HepG2 (cell line): Measurements from ENCODE around the gene ZNF571. TPM values are rescaled to one million over a fixed set of nuclear protein-coding genes. Genes with fewer than 3 reads are reported as not detected.

Source experiments
- ATAC-seq: fragments of 200-7000 bp; cut with Tn5 transposase; 3 replicates; pipeline ENCODE4 v1.9.1; 2020; ENCODE audit warnings: mild to moderate bottlenecking, moderate library complexity
- BruUV-seq: library from RNA; stranded (reverse); fragments of 400-500 nt; replicated peaks from 2 replicates; lab custom pipeline; 2021; lab: Mats Ljungman, UMichigan
- CTCF ChIA-PET: fragments of 300-600 bp; formaldehyde crosslinking; extraction: SDS; loops from one replicate; lab custom pipeline; 2021; ENCODE audit warnings: low total read pairs, inconsistent platforms, low intra/inter-chr PET ratio; lab: Yijun Ruan, JAX
- POLR2A ChIA-PET: fragments of 350-600 bp; sonication (Branson Sonifier 250); formaldehyde crosslinking; loops from one replicate; lab custom pipeline; 2020; ENCODE audit warnings: antibody characterized with exemption, inconsistent platforms; lab: Yijun Ruan, JAX
- DNase-seq: peaks from one replicate; pipeline ENCODE4 v3.0.0-alpha.2; 2015; ENCODE audit warnings: low spot score
- FAIRE-seq: peaks from 3 replicates; lab custom pipeline; 2011; peaks lifted over from hg19 to GRCh38; lab: Jason Lieb, UNC
- H2AFZ ChIP-seq: one replicate; pipeline ENCODE4 v1.6.1; 2011; ENCODE audit warnings: low read length, inconsistent platforms
- H3K27ac ChIP-seq: fragments of 300-600 bp; 3 replicates; pipeline ENCODE4 v1.8.0; 2011; ENCODE audit warnings: mixed run types, mild to moderate bottlenecking, mixed read lengths, low read length, inconsistent platforms; ENCODE audit not compliant: insufficient read depth; ENCODE audit errors: extremely low read length
- H3K27me3 ChIP-seq, 2 experiments: fragments of 200-600 bp in 1 of 2; 2 replicates in 1 of 2; 3 replicates in 1 of 2; pipeline versions ENCODE4 v1.6.0 to v1.8.0; 2011; ENCODE audit warnings: low read length in 2 of 2, mild to moderate bottlenecking in 2 of 2, moderate library complexity in 2 of 2, inconsistent platforms in 1 of 2; ENCODE audit not compliant: insufficient read depth in 2 of 2, control insufficient read depth in 1 of 2
- H3K36me3 ChIP-seq, 2 experiments: fragments of 200-600 bp in 1 of 2; replicated peaks in 1 of 2; 2 replicates in 1 of 2; 3 replicates in 1 of 2; pipeline versions ENCODE4 v1.5.1 to v1.8.0; 2011; ENCODE audit warnings: low read length in 2 of 2, inconsistent platforms in 1 of 2; ENCODE audit not compliant: insufficient read depth in 2 of 2, control insufficient read depth in 1 of 2
- H3K4me1 ChIP-seq: 2 replicates; pipeline ENCODE4 v1.5.1; 2012; ENCODE audit warnings: low read length, inconsistent platforms; ENCODE audit not compliant: insufficient read depth
- H3K4me2 ChIP-seq: 2 replicates; pipeline ENCODE4 v1.6.0; 2011; ENCODE audit warnings: low read depth, low read length, inconsistent platforms
- H3K4me3 ChIP-seq, 3 experiments: fragments of 200-600 bp in 1 of 3; sonication (generic), shearing (Covaris generic) in 1 of 3; replicated peaks in 1 of 3; 2 replicates each; pipeline ENCODE4 v1.5.1; 2011 to 2016; ENCODE audit warnings: low read length in 3 of 3, inconsistent platforms in 2 of 3, low read depth in 2 of 3, mild to moderate bottlenecking in 2 of 3, control low read depth in 1 of 3, mixed read lengths in 1 of 3; ENCODE audit not compliant: insufficient read depth in 1 of 3
- H3K79me2 ChIP-seq: one replicate; pipeline ENCODE4 v1.6.1; 2011; ENCODE audit warnings: low read length, inconsistent platforms; ENCODE audit not compliant: insufficient read depth
- H3K9ac ChIP-seq: 2 replicates; pipeline ENCODE4 v1.6.0; 2011; ENCODE audit warnings: mild to moderate bottlenecking, low read depth, low read length, inconsistent platforms; ENCODE audit not compliant: insufficient read depth
- H3K9me3 ChIP-seq: 2 replicates; pipeline ENCODE4 v1.5.1; 2012; ENCODE audit warnings: mild to moderate bottlenecking, low read length
- H4K20me1 ChIP-seq: 2 replicates; pipeline ENCODE4 v1.6.0; 2011; ENCODE audit warnings: inconsistent platforms, mild to moderate bottlenecking, low read length, moderate library complexity; ENCODE audit not compliant: insufficient read depth
- FOXP1 ChIP-seq, 2 experiments: fragments of 450-650 bp in 1 of 2; IDR thresholded peaks; 2 replicates each; pipeline ENCODE4 v1.6.1; 2017 to 2018; ENCODE audit warnings: antibody characterized with exemption in 1 of 2
- GLI4 ChIP-seq: sonication (generic); formaldehyde crosslinking; IDR thresholded peaks from 2 replicates; pipeline ENCODE4 v1.5.1; 2020; ENCODE audit warnings: missing genetic modification reagents, mild to moderate bottlenecking, moderate library complexity, borderline replicate concordance
- KAT7 ChIP-seq: IDR thresholded peaks from 2 replicates; pipeline ENCODE4 v1.6.1; 2018; ENCODE audit warnings: borderline replicate concordance, missing compliant biosample characterization
- MEIS2 ChIP-seq: sonication (generic); formaldehyde crosslinking; IDR thresholded peaks from 2 replicates; pipeline ENCODE4 v1.9.0; 2021; ENCODE audit warnings: mild to moderate bottlenecking, missing genetic modification reagents
- RFX5 ChIP-seq: IDR thresholded peaks from 2 replicates; pipeline ENCODE4 v1.6.1; 2011; ENCODE audit warnings: low read depth, low read length, improper control_type of control experiment
- SNRNP70 ChIP-seq: fragments of 200-400 bp; formaldehyde crosslinking; IDR thresholded peaks from 2 replicates; pipeline ENCODE4 v1.6.1; 2017; ENCODE audit warnings: mild to moderate bottlenecking, low read depth, low read length, moderate library complexity
- SP140L ChIP-seq: sonication (generic); formaldehyde crosslinking; IDR thresholded peaks from 2 replicates; pipeline ENCODE4 v1.4.0; 2020; ENCODE audit warnings: missing genetic modification reagents, borderline replicate concordance
- ZFAT ChIP-seq: sonication (generic); formaldehyde crosslinking; conservative IDR thresholded peaks from 2 replicates; pipeline ENCODE4 v1.8.1; 2023; ENCODE audit warnings: missing genetic modification reagents, inconsistent platforms
- ZNF138 ChIP-seq: sonication (generic); formaldehyde crosslinking; IDR thresholded peaks from 2 replicates; pipeline ENCODE4 v1.5.0; 2020; ENCODE audit warnings: mild to moderate bottlenecking, low read depth, missing genetic modification reagents
- ZNF547 ChIP-seq: sonication (generic); formaldehyde crosslinking; IDR thresholded peaks from 2 replicates; pipeline ENCODE4 v1.5.1; 2020; ENCODE audit warnings: mild to moderate bottlenecking, missing genetic modification reagents
- ZNF670 ChIP-seq: sonication (generic); formaldehyde crosslinking; IDR thresholded peaks from 2 replicates; pipeline ENCODE4 v1.8.0; 2022; ENCODE audit warnings: mild to moderate bottlenecking, missing genetic modification reagents, borderline replicate concordance
- ZNF724P ChIP-seq: sonication (generic); formaldehyde crosslinking; IDR thresholded peaks from 2 replicates; pipeline ENCODE4 v1.8.0; 2022; ENCODE audit warnings: missing genetic modification reagents, borderline replicate concordance
- ZNF766 ChIP-seq: sonication (generic); formaldehyde crosslinking; IDR thresholded peaks from 2 replicates; pipeline ENCODE4 v1.5.0; 2020; ENCODE audit warnings: missing genetic modification reagents, borderline replicate concordance
- ZNF883 ChIP-seq: sonication (generic); formaldehyde crosslinking; IDR thresholded peaks from 2 replicates; pipeline ENCODE4 v1.5.1; 2020; ENCODE audit warnings: mild to moderate bottlenecking, missing genetic modification reagents; ENCODE audit errors: not compliant biosample characterization
- in situ Hi-C: cut with HindIII; loops from 2 replicates; pipeline ENCODE4 v1.10.0; 2017; ENCODE audit warnings: low pct_unique_long_range_greater_than_20kb; ENCODE audit not compliant: extremely low pct_ligation_motif_present
- intact Hi-C: fragments of 100-400 bp; cut with micrococcal nuclease; formaldehyde crosslinking; loops from one replicate; pipeline ENCODE4 v1.10.0; 2022; ENCODE audit not compliant: unreplicated experiment
- polyA plus RNA-seq, 8 experiments: library from polyadenylated mRNA; depleted of rRNA in 3 of 8; stranded (reverse) in 7 of 8; unstranded in 1 of 8; fragments of >200 nt; fragmentation: Illumina TruSeq in 4 of 8; extraction: Trizol in 4 of 8; gene quantifications; 2 replicates each; pipeline versions ENCODE4 v1.2.1 to v1.2.3, GENCODE V29; 2011 to 2016; ENCODE audit warnings: low read depth in 4 of 8, missing spikeins in 1 of 8, mixed read lengths in 1 of 8; ENCODE audit not compliant: insufficient read depth in 1 of 8
- total RNA-seq, 5 experiments: library from RNA; depleted of rRNA; stranded (reverse); fragments of >200 nt; fragmentation: Illumina TruSeq; extraction: Trizol; gene quantifications; 2 replicates each; pipeline ENCODE4 v1.2.3, GENCODE V29; 2016; ENCODE audit warnings: low read depth in 1 of 5
- TF ChIP-seq, protein P1 (sequence below), 2 experiments: sonication (generic) in 1 of 2; formaldehyde crosslinking in 1 of 2; IDR thresholded peaks; 2 replicates each; pipeline versions ENCODE4 v1.4.0 to v1.6.1; 2016 to 2020; ENCODE audit warnings: borderline replicate concordance in 1 of 2, low read depth in 1 of 2, mild to moderate bottlenecking in 1 of 2, missing genetic modification reagents in 1 of 2

ZNF571 gene
- total and polyA plus RNA-seq, 2 of the 13 experiments (the other 11 are each of a cell fraction or from before 2014, with no cell fraction given), result 1.3 to 1.9 TPM

- Histone ChIP-seq H4K20me1 (no peaks in the 10 kb centered on the region), H3K79me2 (no peaks in the 10 kb centered on the region), H3K9me3 (peaks cover 22% of the 10 kb centered on the region; the same call in 1 of the 2 replicates), H3K36me3 (no peaks in the 10 kb centered on the region), H3K4me3 (no peak overlapping the region), H3K9ac (no peak overlapping the region), H3K4me1 (no peaks in the 10 kb centered on the region), H2AFZ (no peak overlapping the region), H3K27me3 (no peaks in the 10 kb centered on the region), H3K4me2 (no peak overlapping the region), H3K27ac (no peak overlapping the region)
- BruUV-seq, result no TSS peak
- CTCF ChIA-PET, result no interaction called here
- no peak for ATAC-seq
- intact Hi-C loops, result no loop called here
- no peak for FAIRE-seq
- in situ Hi-C loops, result no loop called here
- POLR2A ChIA-PET, result no interaction called here
- no peak for DNase-seq
- TF ChIP-seq ZNF670 (no peak), ZNF138 (no peak), MEIS2 (CRISPR knock-in tag) (no peak), KAT7 (no peak), SNRNP70 (no peak), RFX5 (no peak), ZNF883 (no peak), ZNF766 (no peak), ZFAT (no peak), ZNF724P (CRISPR knock-in tag) (no peak), ZNF547 (CRISPR knock-in tag) (no peak), GLI4 (CRISPR knock-in tag) (no peak), SP140L (CRISPR knock-in tag) (no peak), FOXP1 (IDR thresholded peaks at IDR 0.05) (no peak), FOXP1 (CRISPR knock-in tag; IDR thresholded peaks at IDR 0.05) (no peak)
- TF ChIP-seq, protein P1, sequence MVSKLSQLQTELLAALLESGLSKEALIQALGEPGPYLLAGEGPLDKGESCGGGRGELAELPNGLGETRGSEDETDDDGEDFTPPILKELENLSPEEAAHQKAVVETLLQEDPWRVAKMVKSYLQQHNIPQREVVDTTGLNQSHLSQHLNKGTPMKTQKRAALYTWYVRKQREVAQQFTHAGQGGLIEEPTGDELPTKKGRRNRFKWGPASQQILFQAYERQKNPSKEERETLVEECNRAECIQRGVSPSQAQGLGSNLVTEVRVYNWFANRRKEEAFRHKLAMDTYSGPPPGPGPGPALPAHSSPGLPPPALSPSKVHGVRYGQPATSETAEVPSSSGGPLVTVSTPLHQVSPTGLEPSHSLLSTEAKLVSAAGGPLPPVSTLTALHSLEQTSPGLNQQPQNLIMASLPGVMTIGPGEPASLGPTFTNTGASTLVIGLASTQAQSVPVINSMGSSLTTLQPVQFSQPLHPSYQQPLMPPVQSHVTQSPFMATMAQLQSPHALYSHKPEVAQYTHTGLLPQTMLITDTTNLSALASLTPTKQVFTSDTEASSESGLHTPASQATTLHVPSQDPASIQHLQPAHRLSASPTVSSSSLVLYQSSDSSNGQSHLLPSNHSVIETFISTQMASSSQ (IDR thresholded peaks at IDR 0.05; ENCODE audit: low read depth), result no peak
- TF ChIP-seq, protein P1 (CRISPR knock-in tag; IDR thresholded peaks at IDR 0.05; ENCODE audit: borderline replicate concordance), result no peak
Observed at GRCh38 chr19:37572203-37572602, 22.4 kb downstream of the ZNF571 start.
